Stomach (tissue), 9 donors: ENCODE results near the gene SIGLEC14. TPM values are rescaled to one million over a fixed set of nuclear protein-coding genes. Genes with fewer than 3 reads are reported as not detected.
A peak's percentile ranks its signal among the peaks of the same experiment; 100 is the strongest.

Experiments
- DNase-seq, 2 donors: peaks; one replicate each; pipeline versions ENCODE4 v3.0.0 to v3.0.0-alpha.2; 2013 to 2019
- H3K27ac ChIP-seq, 5 donors: fragments of 200-600 bp in 4 of 5; sonication (generic) in 4 of 5; one replicate each; pipeline ENCODE4 v1.5.1; 2013 to 2019; ENCODE audit warnings: mild to moderate bottlenecking in 1 of 5, moderate library complexity in 1 of 5
- H3K27me3 ChIP-seq, 3 donors: fragments of 200-600 bp; sonication (generic); one replicate each; pipeline ENCODE4 v1.5.1; 2017 to 2019; ENCODE audit warnings: mixed run types in 1 of 3
- H3K36me3 ChIP-seq, 4 donors: fragments of 200-600 bp; sonication (generic); 1 replicate in 3 of 4; 2 replicates in 1 of 4; pipeline ENCODE4 v1.5.1; 2016 to 2019
- H3K4me1 ChIP-seq, 4 donors: fragments of 200-600 bp; sonication (generic); one replicate each; pipeline ENCODE4 v1.5.1; 2016 to 2019
- H3K4me3 ChIP-seq, 4 donors: fragments of 200-600 bp; sonication (generic) in 3 of 4; one replicate each; pipeline ENCODE4 v1.5.1; 2016 to 2019; ENCODE audit warnings: mild to moderate bottlenecking in 1 of 4
- H3K9me3 ChIP-seq, 4 donors: fragments of 200-600 bp; sonication (generic); one replicate each; pipeline ENCODE4 v1.5.1; 2016 to 2019
- CTCF ChIP-seq, 7 experiments: fragments of 450-650 bp in 4 of 7; fragments of 200-600 bp in 3 of 7; sonication (generic) in 3 of 7; IDR thresholded peaks; one replicate each; pipeline ENCODE4 v1.5.1; 2016 to 2019; ENCODE audit warnings: antibody characterized with exemption in 7 of 7, control low read depth in 2 of 7, mild to moderate bottlenecking in 1 of 7
- EP300 ChIP-seq: sonication (generic); formaldehyde crosslinking; IDR thresholded peaks from one replicate; pipeline ENCODE4 v1.6.1; 2017; ENCODE audit warnings: antibody characterized with exemption
- POLR2A ChIP-seq, 4 donors: fragments of 450-650 bp; IDR thresholded peaks; one replicate each; pipeline ENCODE4 v1.6.1; 2016; ENCODE audit warnings: antibody characterized with exemption in 4 of 4, control low read depth in 2 of 4, mild to moderate bottlenecking in 1 of 4, moderate library complexity in 1 of 4
- POLR2AphosphoS5 ChIP-seq, 3 donors: sonication (generic); formaldehyde crosslinking; IDR thresholded peaks; one replicate each; pipeline ENCODE4 v1.6.1; 2016; ENCODE audit warnings: antibody characterized with exemption in 3 of 3
- WGBS, 5 donors: extraction: QIAGEN DNeasy Blood & Tissue Kit in 3 of 5; methylation state at CpG; one replicate each; pipeline versions ENCODE4 v1.1.5 to v1.1.7; 2013 to 2018; 5-methylcytosine and 5-hydroxymethylcytosine counted together
- intact Hi-C: fragments of 100-400 bp; cut with DNase I; formaldehyde crosslinking; loops from one replicate; pipeline ENCODE4 v1.15.1; 2023; ENCODE audit warnings: low total_unique reads
- polyA plus RNA-seq, 3 donors: library from polyadenylated mRNA; stranded (reverse); fragments of 200-250 nt; gene quantifications; one replicate each; pipeline ENCODE4 v1.2.3, GENCODE V29; 2013
- total RNA-seq, 5 donors: library from RNA; depleted of rRNA; stranded (reverse); fragments of >200 nt; gene quantifications; one replicate each; pipeline versions ENCODE4 v1.1.0 to v1.2.3, GENCODE V29; 2014 to 2016
- donor health status: healthy with polysubstance abuse.
- donor health status: Bipolar disorder and iron deficiency.
- donor health status: healthy.

Gene SIGLEC14
- total and polyA plus RNA-seq, 8 donors = 0.55 to 5.4 (median 2.0) TPM; not detected in 3

GRCh38 chr19:51691074-51691583 lies 44.5 kb upstream of the SIGLEC14 start:
- DNase-seq = no peak
- intact Hi-C loops = no loop called here
- Histone ChIP-seq H3K9me3 (no peaks in the 10 kb centered on the region), H3K4me3 (peak overlapping the region; percentile 89 to 98 (median 93)), H3K27ac (peak overlapping the region; percentile 90 to 99 (median 98)), H3K27me3 (peaks cover 0 to 26% (median 0%) of the 10 kb centered on the region in 3 donors), H3K4me1 (peaks cover 38 to 63% (median 44%) of the 10 kb centered on the region in 4 donors), H3K36me3 (peaks cover 10 to 34% (median 31%) of the 10 kb centered on the region in 4 donors)
- TF ChIP-seq POLR2A (IDR thresholded peaks at IDR 0.05) (no peak), EP300 (no peak), POLR2AphosphoS5 (IDR thresholded peaks at IDR 0.05) (no peak), CTCF (IDR thresholded peaks at IDR 0.05) (no peak)
- WGBS, 5 donors = 10 to 17% (median 12%) methylated on average over 6 to 9 of the region's 9 CpGs

- Histone ChIP-seq H3K4me3 (peak overlapping the region; percentile 89 to 98 (median 93)), H3K36me3 (peaks cover 10 to 28% (median 27%) of the 10 kb centered on the region in 4 donors), H3K27me3 (peaks cover 0 to 26% (median 0%) of the 10 kb centered on the region in 3 donors), H3K9me3 (no peaks in the 10 kb centered on the region), H3K27ac (peak overlapping the region; percentile 90 to 99 (median 98)), H3K4me1 (peaks cover 38 to 63% (median 44%) of the 10 kb centered on the region in 4 donors)
- intact Hi-C loops = no loop called here
- 0 to 3% (median 3%) methylated on average over 9 to 19 of the region's 21 CpGs for WGBS, 5 donors
- DNase-seq = peak; percentile 58 to 96
- TF ChIP-seq POLR2A (IDR thresholded peaks at IDR 0.05) = no peak
- peak in 1 of 3 donors; percentile 39 for TF ChIP-seq POLR2AphosphoS5 (IDR thresholded peaks at IDR 0.05)
These were observed 43.9 kb upstream of the SIGLEC14 start for GRCh38 chr19:51690454-51691073.

GRCh38 chr19:51689751-51690453 lies 43.3 kb upstream of the SIGLEC14 start:
- 1 to 2% (median 1%) methylated on average over 18 to 21 of the region's 21 CpGs for WGBS, 5 donors
- TF ChIP-seq EP300 (no peak), CTCF (IDR thresholded peaks at IDR 0.05) (no peak), POLR2AphosphoS5 (IDR thresholded peaks at IDR 0.05) (no peak), POLR2A (IDR thresholded peaks at IDR 0.05) (no peak)
- peaks cover 38 to 63% (median 44%) of the 10 kb centered on the region in 4 donors for H3K4me1 ChIP-seq
- peaks cover 7 to 22% (median 20%) of the 10 kb centered on the region in 4 donors for H3K36me3 ChIP-seq
- peak overlapping the region; percentile 89 to 98 (median 93) for H3K4me3 ChIP-seq
- intact Hi-C loops = no loop called here
- H3K27ac ChIP-seq = peak overlapping the region; percentile 90 to 99 (median 98)
- peaks cover 0 to 26% (median 0%) of the 10 kb centered on the region in 3 donors for H3K27me3 ChIP-seq
- no peaks in the 10 kb centered on the region for H3K9me3 ChIP-seq
- peak in 1 of 2 donors; percentile 84 for DNase-seq

- DNase-seq = peak; percentile 88 to 97
- Histone ChIP-seq H3K36me3 (peaks cover 0 to 12% (median 11%) of the 10 kb centered on the region in 4 donors), H3K4me1 (peaks cover 38 to 63% (median 44%) of the 10 kb centered on the region in 4 donors), H3K27me3 (peaks cover 0 to 26% (median 0%) of the 10 kb centered on the region in 3 donors), H3K9me3 (no peaks in the 10 kb centered on the region), H3K27ac (peak overlapping the region; percentile 90 to 99 (median 98)), H3K4me3 (peak overlapping the region; percentile 89 to 98 (median 93))
- TF ChIP-seq EP300 (no peak), CTCF (IDR thresholded peaks at IDR 0.05) (peak in 1 of 7 experiments; percentile 30), POLR2AphosphoS5 (IDR thresholded peaks at IDR 0.05) (peak; percentile 41 to 48 (median 46))
- 1 to 2% (median 2%) methylated on average over 43 to 62 of the region's 63 CpGs for WGBS, 5 donors
- intact Hi-C loops = no loop called here
These were observed 42.3 kb upstream of the SIGLEC14 start for GRCh38 chr19:51688671-51689571.
